ENCODE results near the gene ABHD1. TPM values are rescaled to one million over a fixed set of nuclear protein-coding genes. Genes with fewer than 3 reads are reported as not detected.

Gene ABHD1
- polyA plus RNA-seq, 1 donor from 2014 or later = not detected

- Histone ChIP-seq H3K27ac (ENCODE audit: low read length) (no peak overlapping the region), H3F3A (ENCODE audit: insufficient read depth, low read length, poor library complexity, severe bottlenecking) (no peaks in the 10 kb centered on the region), H3K79me2 (replicated peaks; ENCODE audit: insufficient read depth, low read length) (no peaks in the 10 kb centered on the region), H3K9me2 (ENCODE audit: insufficient read depth, low read length) (no peaks in the 10 kb centered on the region), H3K4me2 (ENCODE audit: low read length) (no peak overlapping the region), H3K9me3 (ENCODE audit: low read length) (no peaks in the 10 kb centered on the region), H3K9ac (ENCODE audit: low read length) (no peak overlapping the region), H3K36me3 (ENCODE audit: insufficient read depth, low read length) (no peaks in the 10 kb centered on the region), H2AFZ (ENCODE audit: low read depth, low read length) (no peak overlapping the region), H4K20me1 (ENCODE audit: insufficient read depth) (no peaks in the 10 kb centered on the region), H3K27me3 (ENCODE audit: insufficient read depth, low read depth, low read length) (peaks cover 4% of the 10 kb centered on the region), H3K4me3 (ENCODE audit: low read length) (no peak overlapping the region)
- TF ChIP-seq POLR2AphosphoS5 (IDR thresholded peaks at IDR 0.05) (no peak), EP300 (conservative IDR thresholded peaks at IDR 0.05; ENCODE audit: poor library complexity, severe bottlenecking) (no peak), CTCF (IDR thresholded peaks at IDR 0.05; ENCODE audit: poor library complexity, severe bottlenecking) (no peak), MXI1 (conservative IDR thresholded peaks at IDR 0.05; ENCODE audit: poor library complexity, severe bottlenecking) (no peak), REST (IDR thresholded peaks at IDR 0.05; ENCODE audit: borderline replicate concordance) (no peak), TAF1 (IDR thresholded peaks at IDR 0.05; ENCODE audit: low read depth) (no peak), SMC3 (conservative IDR thresholded peaks at IDR 0.05; ENCODE audit: poor library complexity) (no peak), RAD21 (conservative IDR thresholded peaks at IDR 0.05) (no peak), EZH2 (IDR thresholded peaks at IDR 0.05; ENCODE audit: borderline replicate concordance, insufficient read depth, low read length, poor library complexity, severe bottlenecking) (no peak)
Observed at GRCh38 chr2:27080140-27080469, 43.5 kb upstream of the ABHD1 start.

GRCh38 chr2:27080603-27080936 lies 43.0 kb upstream of the ABHD1 start:
- H3K36me3 ChIP-seq (ENCODE audit: insufficient read depth, low read length) = no peaks in the 10 kb centered on the region
- peak overlapping the region; percentile 47 for H3K9ac ChIP-seq (ENCODE audit: low read length)
- H4K20me1 ChIP-seq (ENCODE audit: insufficient read depth) = no peaks in the 10 kb centered on the region
- H3F3A ChIP-seq (ENCODE audit: insufficient read depth, low read length, poor library complexity, severe bottlenecking) = no peaks in the 10 kb centered on the region
- H2AFZ ChIP-seq (ENCODE audit: low read depth, low read length) = no peak overlapping the region
- TF ChIP-seq REST (IDR thresholded peaks at IDR 0.05; ENCODE audit: borderline replicate concordance) (no peak), CTCF (IDR thresholded peaks at IDR 0.05; ENCODE audit: poor library complexity, severe bottlenecking) (no peak), POLR2AphosphoS5 (IDR thresholded peaks at IDR 0.05) (no peak), TAF1 (IDR thresholded peaks at IDR 0.05; ENCODE audit: low read depth) (no peak), EP300 (conservative IDR thresholded peaks at IDR 0.05; ENCODE audit: poor library complexity, severe bottlenecking) (no peak), RAD21 (conservative IDR thresholded peaks at IDR 0.05) (no peak), SMC3 (conservative IDR thresholded peaks at IDR 0.05; ENCODE audit: poor library complexity) (no peak), MXI1 (conservative IDR thresholded peaks at IDR 0.05; ENCODE audit: poor library complexity, severe bottlenecking) (no peak), EZH2 (IDR thresholded peaks at IDR 0.05; ENCODE audit: borderline replicate concordance, insufficient read depth, low read length, poor library complexity, severe bottlenecking) (no peak)
- peaks cover 8% of the 10 kb centered on the region for H3K27me3 ChIP-seq (ENCODE audit: insufficient read depth, low read depth, low read length)
- peak overlapping the region; percentile 63 for H3K27ac ChIP-seq (ENCODE audit: low read length)
- no peak overlapping the region for H3K4me2 ChIP-seq (ENCODE audit: low read length)
- no peaks in the 10 kb centered on the region for H3K9me2 ChIP-seq (ENCODE audit: insufficient read depth, low read length)
- H3K79me2 ChIP-seq (replicated peaks; ENCODE audit: insufficient read depth, low read length) = no peaks in the 10 kb centered on the region
- no peaks in the 10 kb centered on the region for H3K9me3 ChIP-seq (ENCODE audit: low read length)
- no peak overlapping the region for H3K4me3 ChIP-seq (ENCODE audit: low read length)

Measured in neural cell (in vitro differentiated cells).